ENCODE measurements around the gene CYBA. TPM values are rescaled to one million over a fixed set of nuclear protein-coding genes. Genes with fewer than 3 reads are reported as not detected.
A peak's percentile ranks its signal among the peaks of the same experiment; 100 is the strongest.

The CYBA gene
- total and polyA plus RNA-seq, 8 donors: 38.0 to 135 (median 68.5) TPM

DNA sequence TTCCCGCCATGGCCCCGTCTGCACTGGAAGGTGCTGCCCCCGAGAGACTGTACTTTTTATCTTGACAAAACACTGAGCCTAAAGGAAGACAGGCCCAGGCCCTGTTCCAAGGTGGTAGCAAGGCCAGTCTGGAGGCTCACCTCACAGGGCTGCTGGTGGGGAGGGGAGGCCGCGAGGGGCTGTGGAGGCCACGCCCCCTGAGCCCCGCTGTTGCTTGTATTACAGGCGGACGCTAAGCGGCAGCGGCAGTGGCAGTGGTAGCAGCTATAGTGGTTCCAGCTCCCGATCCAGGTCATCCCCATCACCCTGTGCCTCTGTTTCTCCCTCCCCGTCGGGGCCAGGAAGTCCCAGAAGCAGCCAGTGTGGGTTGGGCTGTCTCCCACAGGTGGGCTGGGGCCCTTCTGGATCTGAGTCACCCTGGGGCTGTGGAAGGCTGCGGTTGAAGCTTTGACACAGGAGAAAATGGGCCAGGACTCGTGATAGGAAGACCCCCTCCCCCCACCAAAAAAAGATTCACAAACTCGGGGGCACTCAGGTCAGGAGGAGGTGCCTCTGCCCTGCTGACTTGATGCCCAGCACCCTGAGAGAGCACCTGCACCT is 25.8 kb downstream of the CYBA start:
- intact Hi-C loops (cut with DNase I): no loop called here
- ATAC-seq: no peak
- Histone ChIP-seq H3K4me3 (no peak overlapping the region), H3K4me1 (no peaks in the 10 kb centered on the region), H3K36me3 (peaks cover 3 to 45% (median 13%) of the 10 kb centered on the region in 3 donors), H3K9me3 (no peaks in the 10 kb centered on the region), H3K27ac (no peak overlapping the region), H3K27me3 (no peaks in the 10 kb centered on the region)
- DNase-seq: peak in 1 of 6 donors; percentile 10
- no peak for TF ChIP-seq CTCF (IDR thresholded peaks at IDR 0.05)
- WGBS, 2 donors: 79 to 88% methylated on average over 17 of the region's 17 CpGs
- FAIRE-seq: no peak

GRCh38 chr16:88624481-88624880 is 26.4 kb downstream of the CYBA start:
- WGBS, 2 donors: 93 to 95% methylated on average over 18 of the region's 18 CpGs
- intact Hi-C loops (cut with DNase I): no loop called here
- ATAC-seq (no peak), FAIRE-seq (no peak), DNase-seq (peak in 2 of 6 donors; percentile 10 to 72)
- Histone ChIP-seq H3K36me3 (peaks cover 0 to 45% (median 13%) of the 10 kb centered on the region in 3 donors), H3K4me1 (no peaks in the 10 kb centered on the region), H3K9me3 (no peaks in the 10 kb centered on the region), H3K27ac (no peak overlapping the region), H3K27me3 (no peaks in the 10 kb centered on the region), H3K4me3 (no peak overlapping the region)
- TF ChIP-seq CTCF (IDR thresholded peaks at IDR 0.05): no peak

DNA sequence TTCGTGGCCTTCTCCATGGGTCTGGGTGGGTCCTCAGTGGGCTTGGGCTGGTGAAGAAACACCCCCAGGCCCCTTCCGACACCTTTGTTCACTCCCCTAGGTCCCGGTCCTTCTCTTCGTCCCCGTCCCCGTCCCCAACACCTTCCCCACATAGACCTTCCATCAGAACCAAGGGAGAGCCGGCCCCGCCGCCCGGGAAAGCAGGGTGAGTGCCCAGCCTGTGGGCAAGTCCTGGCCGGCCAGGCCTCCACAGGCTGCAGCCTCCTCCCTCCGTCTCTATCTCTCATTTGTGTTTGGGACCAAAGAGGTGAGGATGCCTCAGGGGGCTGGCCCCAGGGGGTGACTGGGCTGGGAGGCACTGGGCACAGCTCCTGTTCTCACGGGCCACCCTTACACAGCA is 27.0 kb downstream of the CYBA start:
- no peak for TF ChIP-seq CTCF (IDR thresholded peaks at IDR 0.05)
- H3K36me3 ChIP-seq: peaks cover 0 to 45% (median 13%) of the 10 kb centered on the region in 3 donors
- no peak overlapping the region for H3K27ac ChIP-seq
- FAIRE-seq (no peak), ATAC-seq (no peak), DNase-seq (peak in 1 of 6 donors; percentile 8)
- H3K9me3 ChIP-seq: no peaks in the 10 kb centered on the region
- H3K4me1 ChIP-seq: peaks cover 0 to 1% (median under 1%) of the 10 kb centered on the region in 3 donors
- H3K27me3 ChIP-seq: no peaks in the 10 kb centered on the region
- 92 to 95% methylated on average over 13 of the region's 13 CpGs for WGBS, 2 donors
- H3K4me3 ChIP-seq: no peak overlapping the region
- intact Hi-C loops (cut with DNase I): no loop called here

- H3K4me3 ChIP-seq: no peak overlapping the region
- H3K27ac ChIP-seq: no peak overlapping the region
- H3K9me3 ChIP-seq: no peaks in the 10 kb centered on the region
- intact Hi-C loops (cut with DNase I): no loop called here
- H3K27me3 ChIP-seq: no peaks in the 10 kb centered on the region
- ATAC-seq (no peak), DNase-seq (no peak), FAIRE-seq (no peak)
- H3K36me3 ChIP-seq: peaks cover 0 to 39% (median 13%) of the 10 kb centered on the region in 3 donors
- WGBS, 2 donors: 96 to 97% methylated on average over 27 to 29 of the region's 29 CpGs
- H3K4me1 ChIP-seq: peaks cover 0 to 11% (median 10%) of the 10 kb centered on the region in 3 donors
- TF ChIP-seq CTCF (IDR thresholded peaks at IDR 0.05): no peak
Observed at GRCh38 chr16:88622866-88623265, 28.0 kb downstream of the CYBA start.

GRCh38 chr16:88622125-88622524 is 28.7 kb downstream of the CYBA start:
- intact Hi-C loops (cut with DNase I): no loop called here
- ATAC-seq (no peak), FAIRE-seq (no peak), DNase-seq (no peak)
- Histone ChIP-seq H3K4me3 (no peak overlapping the region), H3K36me3 (peaks cover 0 to 39% (median 13%) of the 10 kb centered on the region in 3 donors), H3K27ac (no peak overlapping the region), H3K27me3 (no peaks in the 10 kb centered on the region), H3K4me1 (peaks cover 7 to 19% (median 18%) of the 10 kb centered on the region in 3 donors), H3K9me3 (no peaks in the 10 kb centered on the region)
- TF ChIP-seq CTCF (IDR thresholded peaks at IDR 0.05): no peak
- 87 to 89% methylated on average over 19 of the region's 19 CpGs for WGBS, 2 donors

All from pancreas (tissue), 10 donors.